K562 (cell line): Measurements from ENCODE around the gene INSR. TPM values are rescaled to one million over a fixed set of nuclear protein-coding genes. Genes with fewer than 3 reads are reported as not detected.

Experiments used
- CAMTA2 ChIP-seq: fragments of 250-450 bp; sonication (Bioruptor Pico); conservative IDR thresholded peaks from 2 replicates; pipeline ENCODE4 v1.5.1; 2022
- CC2D1A ChIP-seq: fragments of 450-650 bp; IDR thresholded peaks from 2 replicates; pipeline ENCODE4 v1.6.1; 2017; ENCODE audit warnings: mild to moderate bottlenecking
- ESRRA ChIP-seq: fragments of 450-650 bp; IDR thresholded peaks from 2 replicates; pipeline ENCODE4 v1.6.1; 2014; ENCODE audit warnings: low read depth, mild to moderate bottlenecking, moderate library complexity, borderline replicate concordance
- NRF1 ChIP-seq, 2 experiments: fragments of 450-650 bp; IDR thresholded peaks in 1 of 2; conservative IDR thresholded peaks in 1 of 2; 2 replicates each; pipeline ENCODE4 v1.6.1; 2014; ENCODE audit warnings: mild to moderate bottlenecking in 2 of 2
- PCBP2 ChIP-seq: fragments of 200-400 bp; formaldehyde crosslinking; IDR thresholded peaks from 2 replicates; pipeline ENCODE4 v1.6.1; 2018; ENCODE audit warnings: low read length, low read depth, mild to moderate bottlenecking, moderate library complexity; ENCODE audit not compliant: poor library complexity, severe bottlenecking
- PHB ChIP-seq: fragments of 250-450 bp; sonication (Bioruptor Pico); IDR thresholded peaks from 2 replicates; pipeline ENCODE4 v1.5.0; 2021
- STAT5B ChIP-seq: fragments of 250-450 bp; sonication (Bioruptor Pico); IDR thresholded peaks from 2 replicates; pipeline ENCODE4 v1.8.0; 2021; ENCODE audit warnings: mild to moderate bottlenecking, inconsistent platforms
- ZNF121 ChIP-seq: sonication (generic); formaldehyde crosslinking; conservative IDR thresholded peaks from 2 replicates; pipeline ENCODE4 v1.8.0; 2022; ENCODE audit warnings: missing genetic modification reagents
- ZNF174 ChIP-seq: fragments of 250-450 bp; sonication (Bioruptor Pico); IDR thresholded peaks from 2 replicates; pipeline ENCODE4 v1.4.0; 2020; ENCODE audit warnings: mild to moderate bottlenecking
- ZNF407 ChIP-seq: fragments of 450-650 bp; IDR thresholded peaks from 2 replicates; pipeline ENCODE4 v1.6.1; 2016; ENCODE audit warnings: low read depth
- polyA plus RNA-seq, 8 experiments: library from polyadenylated mRNA; depleted of rRNA in 4 of 8; stranded (reverse) in 5 of 8; unstranded in 3 of 8; fragments of >200 nt; fragmentation: Nextera tagmentation in 2 of 8; fragmentation: Illumina TruSeq in 1 of 8; extraction: Ambion mirVana in 2 of 8; extraction: Trizol in 1 of 8; gene quantifications; 2 replicates each; pipeline versions ENCODE4 v1.2.1 to v1.2.3, GENCODE V29; 2011 to 2014; ENCODE audit warnings: inconsistent platforms in 1 of 8, missing spikeins in 1 of 8
- total RNA-seq, 7 experiments: library from RNA; depleted of rRNA in 6 of 7; stranded (reverse); fragments of >200 nt in 6 of 7; fragmentation: Illumina TruSeq in 2 of 7; extraction: Trizol in 2 of 7; gene quantifications; 2 replicates each; pipeline versions ENCODE4 v1.2.1 to v1.2.3, GENCODE V29; 2011 to 2021; ENCODE audit warnings: low replicate concordance in 1 of 7

The INSR gene
- total and polyA plus RNA-seq, 9 of the 15 experiments (the other 6 are each of a cell fraction or from before 2014, with no cell fraction given), result 0.04 to 0.88 (median 0.41) TPM

GRCh38 chr19:7099597-7099921 is 194.7 kb downstream of the INSR start (continued):
- no peak for TF ChIP-seq PHB (CRISPR knock-in tag)
- TF ChIP-seq ZNF121, result no peak
- 0 out of 4 replicates have a peak, but pooled peaks of 1 of the 2 experiments have one; percentile 12 for TF ChIP-seq NRF1 (conservative IDR thresholded peaks at IDR 0.05 in 1 of 2, IDR thresholded peaks at IDR 0.05 in 1 of 2)
- TF ChIP-seq STAT5B (CRISPR knock-in tag), result no peak
- no peak for TF ChIP-seq CAMTA2 (CRISPR knock-in tag)
- no peak for TF ChIP-seq ZNF174 (CRISPR knock-in tag)
- no peak for TF ChIP-seq ESRRA
- no peak for TF ChIP-seq ZNF407
- TF ChIP-seq CC2D1A, result no peak
- no peak for TF ChIP-seq PCBP2
- TF ChIP-seq, all 486 proteins: peak for 4
